Activated T-cell treated with anti-CD3 and anti-CD28 coated beads, Interleukin-2, amount 50 U/mL, for 4 hours (primary cell): Measurements from ENCODE around the gene FSCN2. TPM values are rescaled to one million over a fixed set of nuclear protein-coding genes. Genes with fewer than 3 reads are reported as not detected.

Experiments used
- ATAC-seq, 2 donors: fragments of 200-7000 bp; cut with Tn5 transposase; one replicate each; pipeline ENCODE4 v1.10.0; 2021
- DNase-seq: peaks from one replicate; pipeline ENCODE4 v3.0.0-alpha.2; 2020
- H3K27me3 Mint-ChIP-seq: one replicate; pipeline ENCODE4 v1.8.0; 2021; ENCODE audit warnings: low read depth, mixed read lengths
- H3K36me3 Mint-ChIP-seq: one replicate; pipeline ENCODE4 v1.8.0; 2022; ENCODE audit warnings: mixed read lengths; ENCODE audit not compliant: insufficient read depth
- H3K4me1 Mint-ChIP-seq: one replicate; pipeline ENCODE4 v1.8.0; 2021; ENCODE audit warnings: low read depth, mixed read lengths
- H3K4me3 Mint-ChIP-seq: one replicate; pipeline ENCODE4 v1.8.0; 2021; ENCODE audit warnings: mild to moderate bottlenecking, moderate library complexity, mixed read lengths
- H3K9me3 Mint-ChIP-seq: one replicate; pipeline ENCODE4 v1.8.0; 2021; ENCODE audit warnings: mixed read lengths
- total RNA-seq, 3 donors: library from RNA; stranded (reverse); gene quantifications; one replicate each; pipeline ENCODE4 v1.2.1, GENCODE V29; 2021

The FSCN2 gene
- total RNA-seq, 3 donors from 2014 or later = 0.33 to 0.58 TPM; not detected in 1

DNA sequence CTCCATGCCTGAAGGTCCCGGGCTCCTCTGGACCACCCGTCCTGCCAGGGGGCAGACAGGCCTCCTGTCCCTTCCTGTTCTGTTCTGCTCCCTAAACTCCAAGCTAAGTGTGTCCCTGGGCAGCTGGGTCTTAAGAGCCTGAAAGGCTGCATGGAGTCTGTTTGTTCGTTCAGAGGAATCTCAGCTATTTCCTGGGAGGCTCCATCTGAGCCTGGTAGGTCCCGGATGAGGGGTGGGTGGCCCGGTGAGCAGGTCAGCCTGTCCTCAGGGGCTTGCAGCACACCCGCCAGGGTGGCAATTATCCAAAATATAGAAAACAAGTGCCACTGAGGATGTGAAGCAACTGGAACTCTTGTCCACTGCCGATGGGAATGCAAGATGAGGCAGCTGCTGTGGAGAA lies 28.1 kb upstream of the FSCN2 start:
- no peaks in the 10 kb centered on the region for H3K36me3 Mint-ChIP-seq
- H3K27me3 Mint-ChIP-seq = peaks cover 2% of the 10 kb centered on the region
- no peaks in the 10 kb centered on the region for H3K9me3 Mint-ChIP-seq
- DNase-seq (no peak), ATAC-seq (no peak)
- no peaks in the 10 kb centered on the region for H3K4me1 Mint-ChIP-seq
- no peak overlapping the region for H3K4me3 Mint-ChIP-seq

DNA sequence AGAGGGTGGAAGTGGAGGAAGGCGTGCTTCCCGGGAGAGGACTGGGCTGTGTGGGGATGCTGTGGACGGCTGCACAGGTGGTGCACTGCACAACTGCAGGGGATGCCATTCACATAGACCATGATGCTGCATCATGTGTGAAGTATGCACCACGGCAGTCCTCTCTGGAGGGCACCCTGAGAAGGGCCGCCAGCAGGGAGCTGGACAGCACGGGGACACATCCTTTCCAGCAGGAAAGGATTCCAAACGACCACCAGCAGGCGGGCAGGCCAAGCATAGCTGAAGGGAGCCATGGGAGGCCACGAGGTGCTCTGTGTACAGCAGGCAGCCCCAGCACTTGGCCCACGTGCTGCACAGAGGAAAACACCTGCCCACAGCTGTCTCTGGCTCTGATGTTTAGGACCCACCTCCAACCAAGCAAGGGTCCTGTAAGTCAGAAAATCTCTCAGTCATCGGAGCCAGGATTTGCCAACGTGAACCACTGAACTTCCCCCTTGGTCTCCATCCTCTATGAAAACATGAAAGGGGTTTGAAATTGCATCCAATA lies 25.6 kb upstream of the FSCN2 start:
- H3K36me3 Mint-ChIP-seq = no peaks in the 10 kb centered on the region
- H3K4me1 Mint-ChIP-seq = peaks cover under 1% of the 10 kb centered on the region
- H3K4me3 Mint-ChIP-seq = no peak overlapping the region
- peaks cover 2% of the 10 kb centered on the region for H3K27me3 Mint-ChIP-seq
- no peaks in the 10 kb centered on the region for H3K9me3 Mint-ChIP-seq
- ATAC-seq (no peak), DNase-seq (no peak)

DNA sequence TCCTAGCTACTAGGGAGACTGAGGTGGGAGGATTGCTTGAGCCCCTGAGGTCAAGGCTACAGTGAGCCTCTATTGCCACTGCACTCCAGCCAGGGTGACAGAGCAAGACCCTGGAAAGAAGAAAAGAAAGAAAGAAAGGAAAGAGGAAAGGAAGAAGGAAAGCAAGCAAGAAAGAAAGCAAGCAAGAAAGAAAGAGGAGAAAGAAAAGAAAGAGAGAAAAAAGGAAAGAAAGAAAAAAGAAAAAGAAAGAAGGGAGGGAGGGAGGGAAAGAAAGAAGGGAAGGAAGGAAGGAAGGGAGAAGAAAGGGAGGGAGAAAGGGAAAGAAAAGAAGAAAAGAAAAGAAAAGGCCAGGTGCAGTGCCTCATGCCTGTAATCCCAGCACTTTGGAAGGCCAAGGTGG lies 24.6 kb upstream of the FSCN2 start:
- DNase-seq = no peak
- Mint-ChIP-seq H3K4me3 (no peak overlapping the region), H3K36me3 (no peaks in the 10 kb centered on the region)

DNA sequence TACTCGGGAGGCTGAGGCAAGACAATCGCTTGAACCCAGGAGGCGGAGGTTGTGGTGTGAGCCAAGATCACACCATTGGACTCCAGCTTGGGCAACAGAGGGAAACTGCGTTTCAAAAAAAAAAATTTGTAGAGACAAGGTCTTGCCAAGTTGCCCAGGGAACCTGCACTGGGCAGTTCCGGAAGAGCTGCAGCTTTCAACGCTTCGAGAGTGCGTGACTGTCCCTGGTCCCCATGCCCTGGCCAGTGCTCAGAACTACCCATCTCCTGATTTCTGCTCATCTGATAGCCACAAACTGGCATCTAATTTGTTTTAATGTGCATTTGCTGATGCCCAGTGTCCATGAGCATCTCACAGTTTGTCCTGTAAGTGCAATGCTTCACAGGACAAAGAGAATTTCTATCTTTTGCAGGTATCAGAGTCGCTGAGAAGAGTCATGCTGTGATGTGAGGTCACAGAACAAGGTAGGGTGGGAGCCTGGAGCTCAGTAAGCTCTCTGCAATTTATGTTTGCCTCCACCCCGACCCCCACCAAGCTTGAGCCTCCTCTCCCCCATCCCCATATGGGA lies 19.5 kb upstream of the FSCN2 start:
- Mint-ChIP-seq H3K9me3 (no peaks in the 10 kb centered on the region), H3K4me1 (peaks cover 23% of the 10 kb centered on the region), H3K27me3 (no peaks in the 10 kb centered on the region), H3K4me3 (peak overlapping the region; percentile 96), H3K36me3 (peaks cover 34% of the 10 kb centered on the region)
- no peak for ATAC-seq
- no peak for DNase-seq

More for the DNA sequence above, 24.6 kb upstream of the FSCN2 start:
- ATAC-seq = no peak
- H3K27me3 Mint-ChIP-seq = no peaks in the 10 kb centered on the region
- H3K9me3 Mint-ChIP-seq = no peaks in the 10 kb centered on the region
- peaks cover 8% of the 10 kb centered on the region for H3K4me1 Mint-ChIP-seq

DNA sequence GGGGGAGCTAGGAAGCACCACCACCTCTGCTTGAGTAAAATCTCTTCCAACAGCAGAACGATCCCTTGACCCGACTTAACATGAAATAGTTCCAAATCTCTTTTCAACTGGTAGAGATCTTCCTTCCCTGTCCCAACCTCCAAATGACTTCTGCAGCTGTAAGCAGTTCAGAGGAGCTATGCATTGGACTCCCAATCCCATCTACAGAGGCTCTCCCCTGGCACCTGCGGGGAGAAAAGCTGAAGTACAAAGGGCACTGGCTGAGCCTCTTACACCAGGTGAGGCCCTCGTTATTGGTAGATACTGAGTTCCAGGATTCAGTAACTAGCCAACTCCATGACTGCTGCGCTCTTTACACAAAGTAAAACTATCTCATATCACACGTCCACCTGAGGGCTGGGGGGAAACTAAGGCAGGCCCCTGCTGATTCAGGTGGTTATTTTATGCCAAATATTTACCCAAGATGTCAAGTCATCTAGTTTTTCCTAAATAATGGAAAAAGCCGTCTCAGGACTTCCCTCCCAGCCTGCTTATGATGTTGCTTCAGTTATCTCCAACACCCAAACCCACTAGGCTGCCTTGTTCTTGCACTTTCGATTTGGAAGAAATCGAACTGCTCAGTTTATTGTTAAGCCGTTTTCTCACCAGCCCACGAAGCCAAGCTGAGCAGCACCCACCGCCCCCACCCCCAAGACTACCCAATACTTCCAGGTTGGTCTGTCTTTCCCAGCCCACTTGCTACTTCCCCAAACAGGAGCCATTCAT lies 18.8 kb upstream of the FSCN2 start:
- Mint-ChIP-seq H3K36me3 (peaks cover 34% of the 10 kb centered on the region), H3K4me3 (peak overlapping the region; percentile 96), H3K27me3 (no peaks in the 10 kb centered on the region), H3K4me1 (peaks cover 23% of the 10 kb centered on the region), H3K9me3 (no peaks in the 10 kb centered on the region)
- ATAC-seq (peak in 1 of 2 donors; percentile 2), DNase-seq (no peak)

DNA sequence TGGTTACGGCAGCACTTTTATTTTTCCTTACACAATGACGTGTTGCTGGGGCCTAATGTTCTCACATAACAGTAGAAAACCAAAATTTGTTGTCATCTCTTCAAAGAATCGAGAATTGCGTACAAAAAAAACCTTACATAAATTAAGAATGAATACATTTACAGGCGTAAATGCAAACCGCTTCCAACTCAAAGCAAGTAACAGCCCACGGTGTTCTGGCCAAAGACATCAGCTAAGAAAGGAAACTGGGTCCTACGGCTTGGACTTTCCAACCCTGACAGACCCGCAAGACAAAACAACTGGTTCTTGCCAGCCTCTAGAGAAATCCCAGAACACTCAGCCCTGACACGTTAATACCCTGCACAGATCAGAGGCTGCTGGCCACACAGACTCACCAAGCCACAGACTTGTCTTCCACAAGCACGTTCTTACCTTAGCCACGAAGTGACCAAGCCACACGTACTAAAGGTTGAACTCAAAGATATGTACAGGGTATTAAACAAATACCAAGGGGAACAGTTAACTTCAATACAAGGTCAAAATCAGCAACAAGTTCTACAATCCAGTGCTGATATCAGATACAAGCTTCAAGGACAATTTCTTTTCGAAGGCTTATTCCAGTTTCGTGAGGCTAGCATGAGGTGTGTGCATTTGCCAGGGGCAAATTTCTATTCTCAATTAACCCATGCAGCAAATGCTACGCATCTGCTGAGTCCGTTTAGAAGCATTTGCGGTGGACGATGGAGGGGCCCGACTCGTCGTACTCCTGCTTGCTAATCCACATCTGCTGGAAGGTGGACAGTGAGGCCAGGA lies 18.0 kb upstream of the FSCN2 start:
- Mint-ChIP-seq H3K36me3 (peaks cover 34% of the 10 kb centered on the region), H3K9me3 (no peaks in the 10 kb centered on the region), H3K4me1 (peaks cover 23% of the 10 kb centered on the region), H3K27me3 (no peaks in the 10 kb centered on the region), H3K4me3 (peak overlapping the region; percentile 96)
- DNase-seq (no peak), ATAC-seq (no peak)

DNA sequence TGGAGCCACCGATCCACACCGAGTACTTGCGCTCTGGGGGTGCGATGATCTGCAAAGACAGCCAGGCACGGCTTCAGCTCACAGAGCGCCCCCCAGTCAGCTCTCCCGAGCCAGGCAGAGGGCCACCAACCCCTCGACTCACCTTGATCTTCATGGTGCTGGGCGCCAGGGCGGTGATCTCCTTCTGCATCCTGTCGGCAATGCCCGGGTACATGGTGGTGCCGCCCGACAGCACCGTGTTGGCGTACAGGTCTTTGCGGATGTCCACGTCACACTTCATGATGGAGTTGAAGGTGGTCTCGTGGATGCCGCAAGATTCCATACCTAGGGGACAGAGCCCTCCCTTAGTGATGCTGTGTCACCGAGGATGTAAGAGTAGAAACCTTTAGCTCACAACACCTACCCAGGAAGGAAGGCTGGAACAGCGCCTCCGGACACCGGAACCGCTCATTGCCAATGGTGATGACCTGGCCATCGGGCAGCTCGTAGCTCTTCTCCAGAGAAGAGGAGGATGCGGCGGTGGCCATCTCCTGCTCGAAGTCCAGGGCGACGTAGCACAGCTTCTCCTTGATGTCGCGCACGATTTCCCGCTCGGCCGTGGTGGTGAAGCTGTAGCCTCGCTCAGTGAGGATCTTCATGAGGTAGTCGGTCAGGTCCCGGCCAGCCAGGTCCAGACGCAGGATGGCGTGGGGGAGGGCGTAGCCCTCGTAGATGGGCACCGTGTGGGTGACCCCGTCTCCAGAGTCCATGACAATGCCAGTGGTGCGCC lies 17.2 kb upstream of the FSCN2 start:
- H3K9me3 Mint-ChIP-seq = no peaks in the 10 kb centered on the region
- DNase-seq (no peak), ATAC-seq (no peak)
- peaks cover 34% of the 10 kb centered on the region for H3K36me3 Mint-ChIP-seq
- peaks cover 28% of the 10 kb centered on the region for H3K4me1 Mint-ChIP-seq
- H3K27me3 Mint-ChIP-seq = no peaks in the 10 kb centered on the region
- H3K4me3 Mint-ChIP-seq = peak overlapping the region; percentile 96

DNA sequence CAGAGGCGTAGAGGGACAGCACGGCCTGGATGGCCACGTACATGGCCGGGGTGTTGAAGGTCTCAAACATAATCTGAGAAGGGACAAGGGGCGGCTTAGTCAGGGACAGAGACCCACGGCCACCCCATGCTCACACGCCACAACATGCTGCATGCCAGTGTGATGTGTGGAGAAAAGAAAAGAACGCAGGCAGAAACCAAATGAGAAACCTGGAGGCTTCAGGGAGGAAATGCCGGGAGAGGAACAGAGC lies 16.7 kb upstream of the FSCN2 start:
- Mint-ChIP-seq H3K4me3 (peak overlapping the region; percentile 96), H3K9me3 (no peaks in the 10 kb centered on the region), H3K36me3 (peaks cover 34% of the 10 kb centered on the region), H3K4me1 (peaks cover 33% of the 10 kb centered on the region), H3K27me3 (no peaks in the 10 kb centered on the region)
- ATAC-seq (no peak), DNase-seq (no peak)

DNA sequence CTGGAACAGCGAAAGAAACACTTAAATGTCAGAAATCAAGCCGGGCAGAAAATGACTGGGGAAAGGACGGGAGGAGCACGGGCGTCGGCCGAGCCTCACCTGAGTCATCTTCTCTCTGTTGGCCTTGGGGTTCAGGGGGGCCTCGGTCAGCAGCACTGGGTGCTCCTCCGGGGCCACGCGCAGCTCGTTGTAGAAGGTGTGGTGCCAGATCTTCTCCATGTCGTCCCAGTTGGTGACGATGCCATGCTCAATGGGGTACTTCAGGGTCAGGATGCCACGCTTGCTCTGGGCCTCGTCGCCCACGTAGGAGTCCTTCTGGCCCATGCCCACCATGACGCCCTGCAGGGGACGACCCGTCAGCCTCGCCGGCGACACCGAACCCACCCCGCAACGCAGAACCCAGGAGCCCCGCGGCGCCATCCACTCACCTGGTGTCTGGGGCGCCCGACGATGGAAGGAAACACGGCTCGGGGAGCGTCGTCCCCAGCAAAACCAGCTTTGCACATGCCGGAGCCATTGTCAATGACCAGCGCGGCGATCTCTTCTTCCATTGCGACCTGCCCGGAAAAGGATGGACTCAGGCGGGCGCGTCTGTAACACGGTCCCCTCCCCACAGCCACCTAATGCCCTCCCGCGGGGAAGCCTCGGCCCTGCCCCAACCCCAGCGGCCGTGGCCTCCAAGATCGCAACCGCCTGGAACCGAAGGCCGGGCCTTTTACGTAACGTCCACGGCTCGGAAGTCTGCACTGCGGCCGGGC lies 16.2 kb upstream of the FSCN2 start:
- Mint-ChIP-seq H3K36me3 (peaks cover 34% of the 10 kb centered on the region), H3K4me1 (peaks cover 36% of the 10 kb centered on the region), H3K27me3 (no peaks in the 10 kb centered on the region), H3K4me3 (peak overlapping the region; percentile 96), H3K9me3 (no peaks in the 10 kb centered on the region)
- DNase-seq = peak; percentile 39
- ATAC-seq = no peak

DNA sequence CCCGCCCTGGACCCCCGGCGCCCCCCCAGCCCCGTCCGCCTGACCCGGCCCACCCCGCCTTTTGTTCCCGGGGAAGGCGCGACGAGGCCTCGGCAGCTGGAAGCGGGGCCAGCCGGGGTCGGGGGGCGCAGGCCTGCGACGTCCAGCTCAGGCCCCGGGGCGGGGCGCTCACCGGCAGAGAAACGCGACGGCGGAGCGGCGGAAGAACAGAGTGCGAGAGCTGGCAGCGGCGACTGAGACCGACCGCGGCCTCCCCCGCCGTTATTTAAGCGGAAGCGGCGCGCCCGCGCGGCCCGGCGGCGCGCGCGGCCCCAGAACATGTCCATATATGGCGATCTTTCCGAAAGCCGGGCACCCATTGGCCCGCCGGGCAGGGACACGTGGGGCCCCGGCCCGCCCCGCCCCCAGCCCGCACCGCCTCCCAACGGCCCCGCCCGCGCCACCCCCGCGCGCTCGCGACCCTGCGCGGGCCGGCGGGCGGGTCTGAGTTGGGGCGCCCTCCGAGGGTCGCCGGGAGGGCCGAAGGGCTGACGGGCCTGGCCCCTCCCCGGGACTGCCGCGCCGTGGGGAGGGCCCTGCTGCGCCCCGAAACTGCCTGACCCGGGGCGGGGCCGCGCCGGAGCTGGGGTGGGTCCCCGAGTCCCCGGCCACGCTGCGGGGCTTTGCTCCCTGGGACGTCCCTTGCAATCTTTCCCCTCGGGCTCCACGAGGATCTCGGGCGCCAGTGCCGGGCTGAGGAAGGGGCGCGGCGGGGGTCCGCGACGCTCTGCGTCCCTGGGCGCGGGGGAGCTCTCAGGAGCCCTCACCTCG lies 15.4 kb upstream of the FSCN2 start, which contains the start of gene ACTG1:
ACTG1 (minus strand) TSS at position 238 of the 810 bp plus-strand sequence. CDS start 445 bp downstream, outside the sequence.
- DNase-seq (peak; percentile 93), ATAC-seq (peak; percentile 69 to 70)
- Mint-ChIP-seq H3K36me3 (peaks cover 34% of the 10 kb centered on the region), H3K27me3 (no peaks in the 10 kb centered on the region), H3K4me3 (peak within 1 kb of the TSS; percentile 96), H3K9me3 (no peaks in the 10 kb centered on the region), H3K4me1 (peaks cover 34% of the 10 kb centered on the region)

DNA sequence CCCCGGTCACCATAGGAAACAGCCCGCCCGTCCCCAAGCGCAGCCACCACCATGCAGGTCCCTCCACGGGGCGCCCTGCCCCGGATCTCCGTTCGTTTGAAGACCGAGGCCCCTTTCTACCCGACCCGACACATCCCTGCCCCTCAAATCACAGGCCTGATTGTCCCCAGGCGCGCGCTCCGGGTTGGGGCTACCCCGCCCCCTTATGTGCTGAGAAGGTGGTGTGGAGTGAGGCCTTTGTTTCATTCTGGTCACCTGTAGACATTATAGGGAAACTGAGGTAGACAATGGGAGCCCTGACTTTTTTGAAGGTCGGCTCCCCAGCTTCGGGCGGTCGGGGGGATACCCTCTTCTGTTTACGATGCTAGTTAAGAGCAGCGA lies 14.8 kb upstream of the FSCN2 start:
- H3K4me3 Mint-ChIP-seq = peak overlapping the region; percentile 85
- H3K4me1 Mint-ChIP-seq = peaks cover 34% of the 10 kb centered on the region
- no peaks in the 10 kb centered on the region for H3K9me3 Mint-ChIP-seq
- H3K36me3 Mint-ChIP-seq = peaks cover 34% of the 10 kb centered on the region
- ATAC-seq = peak; percentile 27 to 28
- no peaks in the 10 kb centered on the region for H3K27me3 Mint-ChIP-seq
- DNase-seq = peak; percentile 53

DNA sequence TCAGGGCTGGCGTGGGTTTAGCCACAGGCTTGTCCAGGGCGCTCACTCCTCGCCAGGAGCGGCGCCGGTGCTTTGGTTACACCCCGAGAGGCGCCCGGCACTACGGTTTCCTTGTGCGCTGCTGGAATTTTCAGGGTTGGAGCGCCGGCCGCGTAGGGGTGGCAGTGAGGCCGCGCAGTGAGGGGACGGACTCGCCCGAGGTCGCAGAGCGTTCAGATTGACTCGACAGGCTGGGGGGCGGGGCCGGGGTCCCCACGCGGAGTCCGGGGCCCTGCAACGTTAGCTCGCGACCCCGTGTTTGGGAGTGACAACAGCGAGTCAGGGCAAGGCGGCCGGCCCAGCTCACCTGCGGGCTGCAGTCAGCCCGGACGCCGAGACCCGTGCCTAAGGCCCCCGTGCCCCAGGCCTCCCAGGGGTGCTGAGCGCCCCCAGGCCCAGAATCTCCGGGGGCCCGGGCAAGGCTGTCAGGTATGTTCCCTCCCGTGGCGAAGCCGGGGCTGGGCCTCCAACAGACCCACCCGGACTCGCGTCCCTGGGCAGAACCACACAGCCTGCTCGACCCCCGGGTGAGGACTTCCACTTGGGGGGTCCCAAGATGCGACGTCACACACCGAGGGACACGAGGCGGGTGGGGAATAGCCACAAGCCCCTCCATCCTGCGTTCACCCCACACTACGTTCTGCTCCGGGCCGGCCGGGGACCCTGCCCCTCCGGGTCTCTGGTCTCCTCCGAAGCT lies 14.3 kb upstream of the FSCN2 start:
- H3K4me3 Mint-ChIP-seq = peak overlapping the region; percentile 85
- DNase-seq (peak; percentile 38), ATAC-seq (peak in 1 of 2 donors; percentile 2)
- no peaks in the 10 kb centered on the region for H3K27me3 Mint-ChIP-seq
- peaks cover 33% of the 10 kb centered on the region for H3K36me3 Mint-ChIP-seq
- peaks cover 29% of the 10 kb centered on the region for H3K4me1 Mint-ChIP-seq
- H3K9me3 Mint-ChIP-seq = no peaks in the 10 kb centered on the region
